K562 (cell line): ENCODE measurements around the gene PFDN2. TPM values are rescaled to one million over a fixed set of nuclear protein-coding genes. Genes with fewer than 3 reads are reported as not detected.

Experiments
- ATAC-seq: fragments of 200-7000 bp; cut with Tn5 transposase; 3 replicates; pipeline ENCODE4 v1.9.1; 2020; ENCODE audit warnings: moderate library complexity
- BruUV-seq: library from RNA; stranded (reverse); fragments of 400-500 nt; replicated peaks from 2 replicates; lab custom pipeline; 2021; lab: Mats Ljungman, UMichigan
- CTCF ChIA-PET: fragments of 300-600 bp; formaldehyde crosslinking; extraction: SDS; loops from one replicate; lab custom pipeline; 2021; ENCODE audit warnings: low intra/inter-chr PET ratio; lab: Yijun Ruan, JAX
- POLR2A ChIA-PET: fragments of 300-600, 350-650 bp; sonication (Branson Sonifier 250); formaldehyde crosslinking; extraction: SDS; loops from one replicate; lab custom pipeline; 2021; ENCODE audit warnings: antibody characterized with exemption, inconsistent platforms; lab: Yijun Ruan, JAX
- DNase-seq, 4 experiments: peaks; one replicate each; pipeline versions ENCODE4 v3.0.0 to v3.0.0-alpha.2; 2011 to 2018; ENCODE audit warnings: low spot score in 3 of 4, mixed read lengths in 3 of 4; ENCODE audit errors: extremely low read depth in 1 of 4
- FAIRE-seq: peaks from 2 replicates; lab custom pipeline; 2011; peaks lifted over from hg19 to GRCh38; lab: Jason Lieb, UNC
- H2AFZ ChIP-seq: 2 replicates; pipeline ENCODE4 v1.6.0; 2011; ENCODE audit warnings: low read depth, low read length, control low read depth, inconsistent platforms
- H3K27ac ChIP-seq: fragments of 200-600 bp; 3 replicates; pipeline ENCODE4 v1.8.0; 2011; ENCODE audit warnings: low read depth, mild to moderate bottlenecking, control low read depth, inconsistent platforms, low read length, moderate library complexity, mixed read lengths; ENCODE audit errors: extremely low read depth
- H3K27me3 ChIP-seq, 2 experiments: fragments of 300-600 bp in 1 of 2; 2 replicates in 1 of 2; 3 replicates in 1 of 2; pipeline versions ENCODE4 v1.6.0 to v1.8.0; 2011; ENCODE audit warnings: inconsistent platforms in 2 of 2, low read length in 2 of 2, mild to moderate bottlenecking in 1 of 2, mixed read lengths in 1 of 2, moderate library complexity in 1 of 2; ENCODE audit not compliant: control insufficient read depth in 2 of 2, insufficient read depth in 2 of 2
- H3K36me3 ChIP-seq: fragments of 300-600 bp; 3 replicates; pipeline ENCODE4 v1.8.0; 2011; ENCODE audit warnings: mild to moderate bottlenecking, low read length, inconsistent platforms; ENCODE audit not compliant: control insufficient read depth, insufficient read depth
- H3K4me1 ChIP-seq, 2 experiments: fragments of 200-600 bp in 1 of 2; replicated peaks in 1 of 2; 2 replicates in 1 of 2; 3 replicates in 1 of 2; pipeline versions ENCODE4 v1.5.1 to v1.8.0; 2011; ENCODE audit warnings: inconsistent platforms in 2 of 2, low read length in 2 of 2, mild to moderate bottlenecking in 1 of 2, mixed read lengths in 1 of 2, moderate library complexity in 1 of 2; ENCODE audit not compliant: control insufficient read depth in 2 of 2, insufficient read depth in 2 of 2
- H3K4me2 ChIP-seq: 2 replicates; pipeline ENCODE4 v1.6.1; 2011; ENCODE audit warnings: low read length, control low read depth, inconsistent platforms, mixed read lengths; ENCODE audit not compliant: insufficient read depth
- H3K4me3 ChIP-seq: fragments of 200-600 bp; sonication (generic), shearing (Covaris generic); 2 replicates; pipeline ENCODE4 v1.5.1; 2016; ENCODE audit warnings: control low read depth, inconsistent platforms
- H3K79me2 ChIP-seq: fragments of 200-600 bp; 3 replicates; pipeline ENCODE4 v1.8.0; 2011; ENCODE audit warnings: low read length, inconsistent platforms; ENCODE audit not compliant: control insufficient read depth, insufficient read depth
- H3K9ac ChIP-seq, 2 experiments: 2 replicates each; pipeline versions ENCODE4 v1.6.0 to v1.6.1; 2011; ENCODE audit warnings: low read depth in 2 of 2, low read length in 2 of 2, control low read depth in 1 of 2, inconsistent platforms in 1 of 2, mild to moderate bottlenecking in 1 of 2, mixed read lengths in 1 of 2; ENCODE audit not compliant: insufficient read depth in 1 of 2
- H3K9me1 ChIP-seq: one replicate; pipeline ENCODE4 v1.6.0; 2011; ENCODE audit warnings: inconsistent platforms, mild to moderate bottlenecking, low read length, moderate library complexity; ENCODE audit not compliant: control insufficient read depth, insufficient read depth
- H3K9me3 ChIP-seq: replicated peaks from 2 replicates; pipeline ENCODE4 v1.5.1; 2011; ENCODE audit warnings: low read depth, low read length, inconsistent platforms; ENCODE audit not compliant: control insufficient read depth, insufficient read depth
- H4K20me1 ChIP-seq: replicated peaks from 2 replicates; pipeline ENCODE4 v1.6.1; 2011; ENCODE audit warnings: low read length, inconsistent platforms, mixed read lengths; ENCODE audit not compliant: control insufficient read depth, insufficient read depth
- CTCF ChIP-seq, 3 experiments: IDR thresholded peaks in 2 of 3; conservative IDR thresholded peaks in 1 of 3; 2 replicates each; pipeline ENCODE4 v1.5.1; 2011 to 2012; ENCODE audit warnings: low read length in 3 of 3, mild to moderate bottlenecking in 3 of 3, control low read depth in 2 of 3, improper control_type of control experiment in 1 of 3, inconsistent platforms in 1 of 3, low read depth in 1 of 3, mixed read lengths in 1 of 3, moderate library complexity in 1 of 3; ENCODE audit not compliant: insufficient read depth in 2 of 3
- E2F1 ChIP-seq: sonication (generic); formaldehyde crosslinking; IDR thresholded peaks from 2 replicates; pipeline ENCODE4 v1.8.1; 2023; ENCODE audit warnings: mild to moderate bottlenecking, missing genetic modification reagents, moderate library complexity
- E2F5 ChIP-seq: sonication (generic); formaldehyde crosslinking; IDR thresholded peaks from 2 replicates; pipeline ENCODE4 v1.8.0; 2022; ENCODE audit warnings: mild to moderate bottlenecking, missing genetic modification reagents
- HNRNPK ChIP-seq: fragments of 200-400 bp; formaldehyde crosslinking; IDR thresholded peaks from one replicate; pipeline ENCODE4 v1.6.1; 2018; ENCODE audit warnings: mild to moderate bottlenecking, low read depth, low read length; ENCODE audit not compliant: poor library complexity, severe bottlenecking
- MYBL2 ChIP-seq, 2 experiments: fragments of 450-650 bp in 1 of 2; sonication (generic) in 1 of 2; formaldehyde crosslinking in 1 of 2; IDR thresholded peaks; 2 replicates each; pipeline versions ENCODE4 v1.6.1 to v1.8.1; 2017 to 2022; ENCODE audit warnings: borderline replicate concordance in 1 of 2, inconsistent platforms in 1 of 2, low read depth in 1 of 2, mild to moderate bottlenecking in 1 of 2, missing genetic modification reagents in 1 of 2, moderate library complexity in 1 of 2
- PCBP2 ChIP-seq: fragments of 200-400 bp; formaldehyde crosslinking; IDR thresholded peaks from 2 replicates; pipeline ENCODE4 v1.6.1; 2018; ENCODE audit warnings: low read length, low read depth, mild to moderate bottlenecking, moderate library complexity; ENCODE audit not compliant: poor library complexity, severe bottlenecking
- RAD51 ChIP-seq: fragments of 450-650 bp; IDR thresholded peaks from 2 replicates; pipeline ENCODE4 v1.7.1; 2016; ENCODE audit warnings: low read depth, mild to moderate bottlenecking, borderline replicate concordance
- SMARCC2 ChIP-seq: fragments of 450-650 bp; IDR thresholded peaks from 2 replicates; pipeline ENCODE4 v1.6.1; 2017; ENCODE audit warnings: antibody characterized with exemption, moderate library complexity, mild to moderate bottlenecking, low read depth
- STAG1 ChIP-seq: sonication (generic); formaldehyde crosslinking; IDR thresholded peaks from 2 replicates; pipeline ENCODE4 v1.5.0; 2020; ENCODE audit warnings: missing genetic modification reagents, borderline replicate concordance
- ZFX ChIP-seq: sonication (generic); formaldehyde crosslinking; IDR thresholded peaks from 2 replicates; pipeline ENCODE4 v1.8.0; 2022; ENCODE audit warnings: mild to moderate bottlenecking, missing genetic modification reagents, moderate library complexity
- ZNF707 ChIP-seq: fragments of 250-450 bp; sonication (Bioruptor Pico); conservative IDR thresholded peaks from 2 replicates; pipeline ENCODE4 v1.8.0; 2022; ENCODE audit warnings: inconsistent platforms, mild to moderate bottlenecking, moderate library complexity
- whole genome bisulfite sequencing: fragments of 100-300 bp; shearing (Covaris generic); methylation state at CpG from one replicate; pipeline ENCODE4 v1.1.6; 2016; ENCODE audit warnings: low coverage, mixed read lengths; ENCODE audit not compliant: insufficient coverage; ENCODE audit errors: missing lambda C conversion rate; 5-methylcytosine and 5-hydroxymethylcytosine counted together
- in situ Hi-C: fragments of 300-500 bp; cut with MboI; formaldehyde crosslinking; loops from 4 replicates; pipeline ENCODE4 v1.15.0; 2018; ENCODE audit warnings: inconsistent platforms, mixed read lengths
- intact Hi-C: fragments of 100-400 bp; cut with micrococcal nuclease; formaldehyde crosslinking; loops from 2 replicates; pipeline ENCODE4 v1.14.2; 2022
- polyA plus RNA-seq, 8 experiments: library from polyadenylated mRNA; depleted of rRNA in 4 of 8; stranded (reverse) in 5 of 8; unstranded in 3 of 8; fragments of >200 nt; fragmentation: Nextera tagmentation in 2 of 8; fragmentation: Illumina TruSeq in 1 of 8; extraction: Ambion mirVana in 2 of 8; extraction: Trizol in 1 of 8; gene quantifications; 2 replicates each; pipeline versions ENCODE4 v1.2.1 to v1.2.3, GENCODE V29; 2011 to 2014; ENCODE audit warnings: inconsistent platforms in 1 of 8, missing spikeins in 1 of 8
- total RNA-seq, 7 experiments: library from RNA; depleted of rRNA in 6 of 7; stranded (reverse); fragments of >200 nt in 6 of 7; fragmentation: Illumina TruSeq in 2 of 7; extraction: Trizol in 2 of 7; gene quantifications; 2 replicates each; pipeline versions ENCODE4 v1.2.1 to v1.2.3, GENCODE V29; 2011 to 2021; ENCODE audit warnings: low replicate concordance in 1 of 7
- TF ChIP-seq, protein P1 (sequence below): sonication (generic); formaldehyde crosslinking; IDR thresholded peaks from 2 replicates; pipeline ENCODE4 v1.4.0; 2020; ENCODE audit warnings: mild to moderate bottlenecking, missing genetic modification reagents

Gene PFDN2
- total and polyA plus RNA-seq, 9 of the 15 experiments (the other 6 are each of a cell fraction or from before 2014, with no cell fraction given): 50.2 to 361 (median 144) TPM

GRCh38 chr1:161119092-161119903 lies 1.5 kb upstream of the PFDN2 start:
- Histone ChIP-seq H4K20me1 (peaks cover 3% of the 10 kb centered on the region; the same call in 1 of the 2 replicates), H3K9me3 (no peaks in the 10 kb centered on the region), H2AFZ (0 out of 2 replicates have a peak overlapping the region, but pooled peaks have one; percentile 25), H3K79me2 (peaks cover 61% of the 10 kb centered on the region), H3K4me3 (peak overlapping the region; percentile 81), H3K36me3 (peaks cover 72% of the 10 kb centered on the region), H3K9me1 (no peaks in the 10 kb centered on the region), H3K27me3 (no peaks in the 10 kb centered on the region; a peak in 1 of 5 replicates), H3K4me2 (peak overlapping the region; percentile 98), H3K27ac (peak overlapping the region; percentile 95), H3K4me1 (peaks cover 28 to 42% of the 10 kb centered on the region in 2 experiments), H3K9ac (peak overlapping the region; percentile 78 to 97)
- in situ Hi-C loops (no loop called here), intact Hi-C loops (loop anchor here (1.0 to 2.0 kb wide), 2 partner anchors 13 to 48 kb away; partner anchors contain the start of genes DEDD and PPOX)
- DNase-seq: peak; percentile 68 to 83 (median 76)
- peak; percentile 96 for FAIRE-seq
- ChIA-PET CTCF (no interaction called here), POLR2A (interaction anchor here (5.3 kb wide), 1 partner anchor 8 kb away, joined by 39 read pairs; no protein-coding TSS in a partner anchor)
- no TSS peak for BruUV-seq
- 24% methylated on average over 10 of the region's 10 CpGs for WGBS
- ATAC-seq: peak; percentile 79
- TF ChIP-seq SMARCC2: no peak
- peak; percentile 40; the same call in 1 of the 2 replicates for TF ChIP-seq E2F1 (CRISPR knock-in tag)
- TF ChIP-seq, protein P1, sequence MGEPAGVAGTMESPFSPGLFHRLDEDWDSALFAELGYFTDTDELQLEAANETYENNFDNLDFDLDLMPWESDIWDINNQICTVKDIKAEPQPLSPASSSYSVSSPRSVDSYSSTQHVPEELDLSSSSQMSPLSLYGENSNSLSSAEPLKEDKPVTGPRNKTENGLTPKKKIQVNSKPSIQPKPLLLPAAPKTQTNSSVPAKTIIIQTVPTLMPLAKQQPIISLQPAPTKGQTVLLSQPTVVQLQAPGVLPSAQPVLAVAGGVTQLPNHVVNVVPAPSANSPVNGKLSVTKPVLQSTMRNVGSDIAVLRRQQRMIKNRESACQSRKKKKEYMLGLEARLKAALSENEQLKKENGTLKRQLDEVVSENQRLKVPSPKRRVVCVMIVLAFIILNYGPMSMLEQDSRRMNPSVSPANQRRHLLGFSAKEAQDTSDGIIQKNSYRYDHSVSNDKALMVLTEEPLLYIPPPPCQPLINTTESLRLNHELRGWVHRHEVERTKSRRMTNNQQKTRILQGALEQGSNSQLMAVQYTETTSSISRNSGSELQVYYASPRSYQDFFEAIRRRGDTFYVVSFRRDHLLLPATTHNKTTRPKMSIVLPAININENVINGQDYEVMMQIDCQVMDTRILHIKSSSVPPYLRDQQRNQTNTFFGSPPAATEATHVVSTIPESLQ (CRISPR knock-in tag): no peak
- TF ChIP-seq E2F5: peak; percentile 36; the same call in 1 of the 2 replicates
- TF ChIP-seq PCBP2: no peak
- TF ChIP-seq STAG1 (CRISPR knock-in tag): no peak
- TF ChIP-seq ZFX (CRISPR knock-in tag): peak; percentile 28
- 0 out of 2 replicates have a peak, but pooled peaks have one; percentile 26 for TF ChIP-seq RAD51
- peak; percentile 66 to 73 (median 72) for TF ChIP-seq CTCF (IDR thresholded peaks at IDR 0.05 in 2 of 3, conservative IDR thresholded peaks at IDR 0.05 in 1 of 3; ENCODE audit: insufficient read depth in 2 of 3, low read depth in 1 of 3, low read length in 3 of 3)
- no peak for TF ChIP-seq ZNF707
- TF ChIP-seq MYBL2 (IDR thresholded peaks at IDR 0.05; ENCODE audit: low read depth): no peak
- no peak for TF ChIP-seq MYBL2 (CRISPR knock-in tag; IDR thresholded peaks at IDR 0.05; ENCODE audit: borderline replicate concordance)
- no peak for TF ChIP-seq HNRNPK
